H1 (cell line): ENCODE results near the gene ZMIZ1. TPM values are rescaled to one million over a fixed set of nuclear protein-coding genes. Genes with fewer than 3 reads are reported as not detected.

Experiments used
- CTCF ChIA-PET: fragments of 300-600 bp; sonication (Branson Sonifier 250); formaldehyde crosslinking; loops from one replicate; lab custom pipeline; 2021; ENCODE audit not compliant: partially characterized antibody; lab: Charles Lee
- POLR2A ChIA-PET: fragments of 300-600 bp; sonication (Branson Sonifier 250); formaldehyde crosslinking; loops from one replicate; lab custom pipeline; 2021; ENCODE audit warnings: inconsistent platforms; ENCODE audit not compliant: partially characterized antibody; lab: Charles Lee
- DNase-seq, 2 experiments: peaks; one replicate each; pipeline versions ENCODE4 v3.0.0 to v3.0.0-alpha.2; 2010 to 2022; ENCODE audit warnings: low spot score in 2 of 2, low read depth in 1 of 2, mixed read lengths in 1 of 2
- FAIRE-seq: peaks from 2 replicates; lab custom pipeline; 2011; peaks lifted over from hg19 to GRCh38; lab: Jason Lieb, UNC
- H2AFZ ChIP-seq: 2 replicates; pipeline ENCODE4 v1.8.1; 2012; ENCODE audit warnings: low read length, inconsistent platforms
- H2AK5ac ChIP-seq: 2 replicates; pipeline ENCODE4 v1.6.1; 2013; ENCODE audit warnings: low read depth, low read length
- H2BK120ac ChIP-seq: replicated peaks from 2 replicates; pipeline ENCODE3; 2013; ENCODE audit warnings: low read depth, low read length, inconsistent platforms
- H2BK12ac ChIP-seq: 2 replicates; pipeline ENCODE4 v1.6.1; 2013; ENCODE audit warnings: low read depth, low read length
- H2BK15ac ChIP-seq: 2 replicates; pipeline ENCODE4 v1.6.1; 2013; ENCODE audit warnings: low read length
- H2BK20ac ChIP-seq: 2 replicates; pipeline ENCODE4 v1.6.1; 2013; ENCODE audit warnings: low read length
- H2BK5ac ChIP-seq: 2 replicates; pipeline ENCODE4 v1.6.1; 2013; ENCODE audit warnings: low read depth, low read length
- H3K14ac ChIP-seq: 2 replicates; pipeline ENCODE4 v1.6.1; 2013; ENCODE audit warnings: inconsistent platforms; ENCODE audit not compliant: insufficient read length
- H3K18ac ChIP-seq: 2 replicates; pipeline ENCODE4 v1.6.1; 2013; ENCODE audit warnings: low read length; ENCODE audit errors: extremely low read depth
- H3K23ac ChIP-seq: 2 replicates; pipeline ENCODE4 v1.6.1; 2013; ENCODE audit warnings: inconsistent platforms; ENCODE audit not compliant: insufficient read length
- H3K23me2 ChIP-seq: 2 replicates; pipeline ENCODE4 v1.6.1; 2013; ENCODE audit warnings: low read depth, low read length
- H3K27ac ChIP-seq: 2 replicates; pipeline ENCODE4 v1.6.1; 2011; ENCODE audit warnings: low read depth, low read length, inconsistent platforms
- H3K27me3 ChIP-seq, 4 experiments: replicated peaks in 1 of 4; 1 replicate in 1 of 4; 2 replicates in 3 of 4; pipeline versions ENCODE4 v1.6.1 to v1.8.1; 2011 to 2013; ENCODE audit warnings: low read length in 3 of 4, mild to moderate bottlenecking in 3 of 4, inconsistent platforms in 2 of 4, mixed read lengths in 2 of 4, moderate library complexity in 1 of 4; ENCODE audit not compliant: control insufficient read depth in 3 of 4, insufficient read depth in 3 of 4; ENCODE audit errors: extremely low read depth in 1 of 4
- H3K36me3 ChIP-seq, 4 experiments: 2 replicates each; pipeline versions ENCODE4 v1.6.1 to v1.8.1; 2011 to 2013; ENCODE audit warnings: mild to moderate bottlenecking in 4 of 4, low read length in 3 of 4, moderate library complexity in 2 of 4, control low read depth in 1 of 4, inconsistent platforms in 1 of 4; ENCODE audit not compliant: insufficient read depth in 4 of 4, control insufficient read depth in 2 of 4
- H3K4ac ChIP-seq: replicated peaks from 2 replicates; pipeline ENCODE3; 2013; ENCODE audit warnings: low read length, low read depth, mixed read lengths, inconsistent platforms; ENCODE audit not compliant: insufficient read length
- H3K4me1 ChIP-seq, 4 experiments: replicated peaks in 1 of 4; 1 replicate in 1 of 4; 2 replicates in 3 of 4; pipeline versions ENCODE4 v1.6.1 to v1.8.1; 2011 to 2013; ENCODE audit warnings: low read length in 3 of 4, inconsistent platforms in 2 of 4, mixed read lengths in 1 of 4; ENCODE audit not compliant: insufficient read depth in 4 of 4, control insufficient read depth in 3 of 4
- H3K4me2 ChIP-seq, 2 experiments: 2 replicates each; pipeline versions ENCODE4 v1.6.1 to v1.8.1; 2011 to 2013; ENCODE audit warnings: low read depth in 2 of 2, low read length in 2 of 2, control low read depth in 1 of 2, inconsistent platforms in 1 of 2, mild to moderate bottlenecking in 1 of 2; ENCODE audit not compliant: insufficient read depth in 1 of 2
- H3K4me3 ChIP-seq, 4 experiments: fragments of 200-600, 300-600 bp in 1 of 4; sonication (generic), shearing (Covaris generic), sonication (Bioruptor Twin) in 1 of 4; 2 replicates each; pipeline versions ENCODE4 v1.5.1 to v1.8.1; 2011 to 2016; ENCODE audit warnings: low read length in 4 of 4, low read depth in 3 of 4, control low read depth in 2 of 4, inconsistent platforms in 2 of 4, mild to moderate bottlenecking in 2 of 4, mixed read lengths in 1 of 4, moderate library complexity in 1 of 4; ENCODE audit not compliant: insufficient read depth in 2 of 4; ENCODE audit errors: extremely low read depth in 1 of 4
- H3K56ac ChIP-seq: replicated peaks from 2 replicates; pipeline ENCODE3; 2013; ENCODE audit warnings: low read depth, mild to moderate bottlenecking, mixed read lengths, low read length, inconsistent platforms; ENCODE audit not compliant: insufficient read length
- H3K79me1 ChIP-seq: 2 replicates; pipeline ENCODE4 v1.6.1; 2013; ENCODE audit warnings: low read depth, low read length, control low read depth
- H3K79me2 ChIP-seq, 2 experiments: 2 replicates each; pipeline versions ENCODE4 v1.6.1 to v1.8.1; 2012 to 2013; ENCODE audit warnings: low read length in 2 of 2, mild to moderate bottlenecking in 2 of 2, inconsistent platforms in 1 of 2; ENCODE audit not compliant: insufficient read depth in 2 of 2, control insufficient read depth in 1 of 2
- H3K9ac ChIP-seq, 4 experiments: replicated peaks in 1 of 4; 1 replicate in 1 of 4; 2 replicates in 3 of 4; pipeline versions ENCODE4 v1.6.1 to v1.8.1; 2011 to 2013; ENCODE audit warnings: low read depth in 3 of 4, low read length in 3 of 4, control low read depth in 2 of 4, mild to moderate bottlenecking in 2 of 4, moderate library complexity in 2 of 4, inconsistent platforms in 1 of 4; ENCODE audit errors: extremely low read depth in 1 of 4
- H3K9me3 ChIP-seq, 2 experiments: 2 replicates each; pipeline versions ENCODE4 v1.6.1 to v1.8.1; 2012 to 2013; ENCODE audit warnings: mild to moderate bottlenecking in 2 of 2, moderate library complexity in 2 of 2, control low read depth in 1 of 2, inconsistent platforms in 1 of 2, low read depth in 1 of 2, low read length in 1 of 2, mixed read lengths in 1 of 2; ENCODE audit not compliant: insufficient read depth in 2 of 2
- H4K20me1 ChIP-seq, 2 experiments: replicated peaks in 1 of 2; 2 replicates each; pipeline versions ENCODE3 to v1.8.1; 2011 to 2013; ENCODE audit warnings: inconsistent platforms in 2 of 2, low read length in 2 of 2, mild to moderate bottlenecking in 1 of 2; ENCODE audit not compliant: insufficient read depth in 2 of 2, control insufficient read depth in 1 of 2
- H4K5ac ChIP-seq: 2 replicates; pipeline ENCODE4 v1.6.1; 2013; ENCODE audit warnings: low read length, low read depth, mixed read lengths, inconsistent platforms; ENCODE audit not compliant: insufficient read length
- H4K8ac ChIP-seq: 2 replicates; pipeline ENCODE4 v1.8.0; 2013; ENCODE audit warnings: mild to moderate bottlenecking, moderate library complexity, low read length, inconsistent platforms; ENCODE audit not compliant: insufficient read depth; ENCODE audit errors: extremely low read depth
- H4K91ac ChIP-seq: replicated peaks from 2 replicates; pipeline ENCODE3; 2013; ENCODE audit warnings: low read length, mixed read lengths, inconsistent platforms; ENCODE audit not compliant: insufficient read length
- BCL11A ChIP-seq, 2 experiments: IDR thresholded peaks; one replicate each; pipeline ENCODE4 v1.6.1; 2011; ENCODE audit warnings: low read depth in 2 of 2, low read length in 2 of 2, mild to moderate bottlenecking in 2 of 2
- NRF1 ChIP-seq: IDR thresholded peaks from 2 replicates; pipeline ENCODE4 v1.6.1; 2011; ENCODE audit warnings: mild to moderate bottlenecking, low read depth, low read length, improper control_type of control experiment
- RBBP5 ChIP-seq: IDR thresholded peaks from 2 replicates; pipeline ENCODE4 v1.7.1; 2012; ENCODE audit warnings: low read depth, mild to moderate bottlenecking, inconsistent platforms, low read length, moderate library complexity, borderline replicate concordance
- SP1 ChIP-seq: IDR thresholded peaks from 2 replicates; pipeline ENCODE4 v1.6.1; 2011; ENCODE audit warnings: low read depth, low read length
- WGBS, 2 experiments: shearing (Covaris generic) in 1 of 2; methylation state at CpG; one replicate each; pipeline versions ENCODE4 v1.1.6 to v1.1.7; 2013 to 2015; ENCODE audit warnings: low lambda C conversion rate in 2 of 2, mixed read lengths in 2 of 2, inconsistent platforms in 1 of 2, low coverage in 1 of 2, missing lambda C conversion rate in 1 of 2; ENCODE audit not compliant: insufficient replicate concordance in 2 of 2, insufficient coverage in 1 of 2, insufficient read length in 1 of 2; ENCODE audit errors: extremely low coverage in 1 of 2, missing lambda C conversion rate in 1 of 2; 5-methylcytosine and 5-hydroxymethylcytosine counted together
- polyA plus RNA-seq, 7 experiments: library from polyadenylated mRNA; depleted of rRNA in 3 of 7; stranded (reverse) in 5 of 7; unstranded in 2 of 7; fragments of >200 nt in 5 of 7; fragments of 200-250 nt in 2 of 7; gene quantifications; 1 replicate in 5 of 7; 2 replicates in 1 of 7; 4 replicates in 1 of 7; pipeline versions ENCODE4 v1.2.1 to v1.2.3, GENCODE V29; 2011 to 2013; ENCODE audit warnings: missing spikeins in 2 of 7, mixed read lengths in 2 of 7
- total RNA-seq: library from RNA; stranded (reverse); fragmentation: NEBNext Ultra II Directional; extraction: Animal tissue kit (Norgen Biotek cat#: 25700); gene quantifications from 2 replicates; pipeline ENCODE4 v1.2.1, GENCODE V29; 2021

Gene ZMIZ1
- total and polyA plus RNA-seq, 2 of the 8 experiments (the other 6 are each of a cell fraction or from before 2014, with no cell fraction given), result 8.1 to 28.0 TPM

DNA sequence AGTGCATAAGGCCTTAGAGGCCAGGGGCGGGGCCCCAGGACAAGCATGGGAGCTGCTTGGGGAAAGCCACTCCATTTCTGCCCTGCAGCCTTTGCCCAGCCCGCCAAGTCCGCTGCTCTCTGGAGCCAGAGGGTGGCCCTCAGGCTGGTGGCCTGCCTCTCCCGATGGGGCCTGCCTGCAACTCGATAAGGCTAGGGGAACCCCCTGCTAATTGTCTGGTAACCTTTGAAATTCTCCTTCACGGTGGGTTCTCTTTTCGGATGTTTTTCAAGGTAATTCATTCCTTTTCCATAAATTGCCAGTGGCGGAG is 94.9 kb downstream of the ZMIZ1 start:
- POLR2A ChIA-PET, result interaction anchor here (0.9 kb wide), 1 partner anchor 34 kb away, joined by 3 read pairs; no protein-coding TSS in a partner anchor
- FAIRE-seq, result no peak
- WGBS, 2 experiments, result 89% methylated on average over 8 of the region's 8 CpGs; no CpG with 5 or more reads in 1 of the 2 experiments
- Histone ChIP-seq H3K9ac (no peak overlapping the region), H2BK15ac (no peak overlapping the region), H2BK20ac (no peak overlapping the region), H3K27me3 (no peaks in the 10 kb centered on the region; a peak in 1 of 7 replicates), H4K5ac (no peak overlapping the region), H3K14ac (no peak overlapping the region)
- no peak for TF ChIP-seq RBBP5
- no peak for TF ChIP-seq BCL11A (IDR thresholded peaks at IDR 0.05; ENCODE audit: low read depth in 2 of 2, low read length in 2 of 2)
- no peak for TF ChIP-seq SP1
- TF ChIP-seq NRF1, result no peak
- TF ChIP-seq, all 59 proteins: peak for 0
- Histone ChIP-seq H3K23me2 (no peaks in the 10 kb centered on the region), H4K8ac (no peak overlapping the region), H3K27ac (no peak overlapping the region), H4K91ac (no peak overlapping the region), H2AFZ (no peak overlapping the region), H3K23ac (no peak overlapping the region), H2AK5ac (no peak overlapping the region), H3K4ac (no peak overlapping the region), H2BK5ac (no peak overlapping the region), H3K4me1 (peaks cover 3 to 34% (median 18%) of the 10 kb centered on the region in 4 experiments), H3K79me2 (peaks cover 0 to 26% of the 10 kb centered on the region in 2 experiments; a peak in 1 of 4 replicates), H2BK12ac (no peak overlapping the region), H3K4me2 (no peak overlapping the region), H3K56ac (no peak overlapping the region), H2BK120ac (no peak overlapping the region), H3K9me3 (no peaks in the 10 kb centered on the region), H4K20me1 (peaks cover 2 to 25% of the 10 kb centered on the region in 2 experiments), H3K18ac (no peak overlapping the region), H3K79me1 (peaks cover 11% of the 10 kb centered on the region), H3K4me3 (no peak overlapping the region), H3K36me3 (no peaks in the 10 kb centered on the region; a peak in 2 of 8 replicates)
- no peak for DNase-seq
- CTCF ChIA-PET, result interaction anchor here (0.6 to 32.0 kb wide), 8 partner anchors 15 to 327 kb away, joined by 3 to 396 read pairs (median 4); no protein-coding TSS in a partner anchor
